H54 (cell line): Measurements from ENCODE around the gene GALNT14.

Source experiments
- DNase-seq: peaks from one replicate; pipeline ENCODE4 v3.0.0; 2011; ENCODE audit warnings: low spot score, mixed read lengths; ENCODE audit not compliant: insufficient read length
- FAIRE-seq: peaks from 3 replicates; lab custom pipeline; 2011; peaks lifted over from hg19 to GRCh38; lab: Jason Lieb, UNC
- POLR2A ChIP-seq: IDR thresholded peaks from 2 replicates; pipeline ENCODE4 v1.6.1; 2011; ENCODE audit warnings: low read depth, mild to moderate bottlenecking, low read length

The GALNT14 gene

DNA sequence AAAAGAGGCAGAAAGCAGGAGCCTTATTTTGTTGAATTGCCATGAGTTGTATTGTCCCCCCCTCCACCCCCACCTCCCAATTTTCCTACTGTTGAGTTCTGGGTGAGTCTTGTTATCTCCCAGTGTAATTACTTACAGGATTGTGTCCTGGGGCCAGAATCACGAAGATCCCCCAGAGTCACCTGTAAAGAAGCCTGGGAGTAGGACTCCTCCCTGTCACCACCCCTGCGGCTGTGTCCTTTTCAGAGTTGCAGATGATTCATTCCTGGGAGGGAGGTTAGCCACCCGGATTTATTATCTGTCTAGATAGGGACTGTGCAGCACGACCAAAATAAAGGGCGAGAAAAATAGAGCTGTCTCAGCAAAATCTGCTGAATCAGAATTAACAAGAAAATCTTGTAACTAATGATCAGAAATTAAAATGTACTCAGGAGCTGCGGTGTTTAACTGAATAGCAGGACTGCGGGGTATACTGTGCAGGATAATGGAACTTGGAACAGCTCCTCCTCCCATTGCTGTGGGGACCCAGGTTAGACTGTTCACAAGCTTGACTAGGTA, 249.3 kb downstream of the GALNT14 start:
- no peak for DNase-seq
- FAIRE-seq = no peak

DNA sequence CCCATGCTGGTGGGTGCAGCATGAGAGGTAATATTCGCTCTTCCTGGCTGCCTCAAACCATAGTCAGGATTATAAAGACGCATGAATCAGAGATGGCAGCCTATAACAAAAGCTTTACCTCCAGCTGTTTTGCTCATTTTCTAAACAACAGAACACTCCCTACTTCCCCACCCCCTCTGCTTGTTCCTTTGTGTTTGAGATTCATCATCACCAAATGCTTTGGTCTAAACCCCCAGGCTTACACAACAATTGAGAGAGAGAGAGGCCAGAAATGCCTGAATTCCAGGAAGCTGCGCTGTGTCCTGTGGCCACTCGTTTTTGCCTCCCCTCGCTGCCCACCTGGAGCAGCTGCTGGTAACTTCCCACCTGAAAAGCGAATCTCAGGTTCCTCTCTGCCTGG, 252.2 kb downstream of the GALNT14 start:
- FAIRE-seq = no peak
- no peak for DNase-seq
- TF ChIP-seq POLR2A = no peak

More for the DNA sequence above, 249.3 kb downstream of the GALNT14 start:
- TF ChIP-seq POLR2A = no peak

DNA sequence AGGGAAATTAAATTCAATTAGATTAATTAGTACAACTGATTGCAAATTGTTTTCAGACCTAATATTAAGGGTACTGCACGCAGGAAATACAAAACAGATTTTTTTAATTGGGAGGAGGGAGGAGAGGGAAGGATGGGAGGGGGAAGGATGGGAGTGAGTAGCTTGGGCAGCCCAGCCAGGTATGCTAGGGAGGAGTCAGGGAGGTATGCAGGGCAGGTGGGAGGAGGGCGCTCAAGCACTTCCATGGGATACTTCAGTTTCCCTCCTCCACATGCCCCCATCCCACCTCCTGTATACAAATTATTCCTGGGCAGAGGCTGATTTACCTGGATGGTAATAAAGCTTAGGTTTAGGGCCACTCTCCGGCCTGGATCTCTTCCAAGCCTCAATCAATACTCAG, 254.4 kb downstream of the GALNT14 start:
- FAIRE-seq (no peak), DNase-seq (no peak)
- no peak for TF ChIP-seq POLR2A

DNA sequence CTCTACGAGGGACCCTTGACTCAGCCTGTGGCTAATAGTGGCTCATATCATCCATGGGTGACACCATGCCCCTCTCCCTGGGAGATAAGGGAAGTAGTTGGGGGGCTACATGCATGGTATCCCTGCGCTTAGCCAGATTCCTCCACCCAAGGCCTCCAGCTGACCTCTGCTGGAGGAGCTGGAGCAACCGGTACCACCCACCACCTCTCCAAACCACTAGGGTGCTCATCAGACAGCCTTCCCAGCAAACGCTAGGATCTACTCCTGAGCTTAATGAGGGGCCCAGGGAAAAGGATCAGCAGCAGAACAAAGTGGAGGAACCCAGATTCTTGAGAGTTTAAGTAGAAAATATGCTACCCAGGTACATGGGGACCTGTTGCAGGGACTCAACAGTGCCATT, 255.1 kb downstream of the GALNT14 start:
- no peak for TF ChIP-seq POLR2A
- DNase-seq = no peak
- FAIRE-seq = no peak

DNA sequence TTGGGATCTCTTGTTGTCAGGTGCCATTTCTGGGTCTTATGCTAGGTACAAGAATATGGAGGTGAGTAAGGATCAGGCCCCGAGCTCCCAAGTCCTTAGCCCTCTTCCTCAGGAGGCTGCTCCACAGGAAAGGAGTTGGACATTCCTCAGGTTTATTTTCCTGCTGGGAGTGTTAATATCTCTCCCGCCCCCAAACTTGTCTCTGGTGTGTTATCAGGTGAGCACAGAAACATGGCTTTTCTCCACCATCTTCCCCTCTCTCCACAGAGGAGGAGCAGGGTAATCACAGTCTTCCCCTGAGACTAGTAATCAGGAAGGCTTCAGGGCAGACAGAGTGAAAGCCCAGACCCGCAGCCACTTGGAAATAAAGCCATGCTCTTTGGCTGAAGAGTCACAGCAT, 257.7 kb downstream of the GALNT14 start:
- no peak for TF ChIP-seq POLR2A
- no peak for FAIRE-seq
- no peak for DNase-seq

DNA sequence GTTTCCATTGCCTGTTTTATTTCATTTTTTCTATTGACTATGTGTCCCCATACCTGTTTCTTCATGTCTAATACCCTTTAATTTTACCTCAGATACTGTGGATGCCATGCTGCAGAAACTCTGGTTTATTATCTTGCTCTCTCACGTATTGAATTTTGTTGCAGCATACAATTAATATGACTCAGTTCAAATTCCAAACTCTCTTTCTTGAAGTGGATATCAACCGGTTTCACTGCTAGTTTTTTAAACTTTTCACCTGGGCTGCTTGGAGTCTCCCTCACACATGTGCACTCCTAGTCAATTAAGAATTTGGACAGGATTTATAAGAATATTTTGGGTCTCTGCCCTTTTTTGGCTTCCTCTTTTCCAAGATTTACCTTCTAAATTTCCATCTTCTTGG, 260.4 kb downstream of the GALNT14 start:
- FAIRE-seq (no peak), DNase-seq (no peak)
- no peak for TF ChIP-seq POLR2A

DNA sequence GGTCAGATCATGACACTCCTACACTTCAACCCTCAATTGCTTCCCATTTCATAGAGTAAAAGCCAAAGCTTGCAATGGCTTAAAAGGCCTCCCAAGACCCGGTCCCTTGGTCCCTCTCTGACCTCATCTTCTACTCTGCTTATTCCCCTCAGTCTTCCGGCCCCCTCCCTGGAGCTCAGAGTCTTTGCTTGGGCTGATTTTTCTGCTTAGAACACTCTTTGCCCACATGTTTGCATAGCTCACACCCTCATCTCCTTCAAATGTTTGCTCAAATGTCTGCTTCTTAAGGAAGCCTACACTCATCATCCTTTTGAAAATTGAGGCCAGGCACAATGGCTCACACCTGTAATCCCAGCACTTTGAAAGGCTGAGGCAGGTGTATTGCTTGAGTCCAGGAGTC, 265.4 kb downstream of the GALNT14 start:
- DNase-seq (no peak), FAIRE-seq (no peak)
- TF ChIP-seq POLR2A = no peak

DNA sequence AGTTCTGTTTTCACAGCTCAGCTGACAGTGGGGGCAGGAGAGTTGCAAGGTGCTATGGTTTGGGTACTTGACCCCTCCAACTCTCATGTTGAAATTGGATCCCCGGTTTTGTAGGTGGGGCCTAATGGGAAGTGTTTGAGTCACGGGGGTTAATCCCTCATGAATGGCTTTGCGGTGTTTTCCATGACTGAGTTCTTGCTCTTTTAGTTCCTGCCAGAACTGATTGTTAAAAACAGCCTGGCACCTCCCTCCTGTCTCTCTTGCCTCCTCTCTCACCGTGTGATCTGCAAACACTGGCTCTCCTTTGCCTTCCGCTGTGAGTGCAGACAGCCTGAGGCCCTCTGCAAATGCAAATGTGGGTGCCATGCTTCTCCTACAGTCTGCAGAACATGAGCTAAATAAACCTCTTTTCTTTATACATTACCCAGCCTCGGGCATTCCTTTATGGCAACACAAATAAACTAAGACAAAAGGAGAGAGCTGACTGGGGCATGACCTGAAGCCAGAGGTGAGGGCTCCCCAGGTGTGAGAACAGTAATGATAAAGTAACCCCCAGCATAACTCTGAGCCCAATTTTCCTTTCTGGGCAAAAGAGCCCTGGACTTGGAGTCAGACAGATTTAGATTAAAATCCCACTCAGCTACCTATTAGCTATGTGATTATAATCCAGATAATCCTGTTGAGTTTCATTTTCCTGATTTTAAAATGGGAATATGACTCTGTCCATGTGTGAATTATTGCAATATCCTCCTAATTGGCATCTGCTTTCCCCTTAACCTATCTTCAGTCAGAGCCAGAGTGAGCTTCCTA, 266.1 kb downstream of the GALNT14 start:
- FAIRE-seq = no peak
- no peak for TF ChIP-seq POLR2A
- no peak for DNase-seq

DNA sequence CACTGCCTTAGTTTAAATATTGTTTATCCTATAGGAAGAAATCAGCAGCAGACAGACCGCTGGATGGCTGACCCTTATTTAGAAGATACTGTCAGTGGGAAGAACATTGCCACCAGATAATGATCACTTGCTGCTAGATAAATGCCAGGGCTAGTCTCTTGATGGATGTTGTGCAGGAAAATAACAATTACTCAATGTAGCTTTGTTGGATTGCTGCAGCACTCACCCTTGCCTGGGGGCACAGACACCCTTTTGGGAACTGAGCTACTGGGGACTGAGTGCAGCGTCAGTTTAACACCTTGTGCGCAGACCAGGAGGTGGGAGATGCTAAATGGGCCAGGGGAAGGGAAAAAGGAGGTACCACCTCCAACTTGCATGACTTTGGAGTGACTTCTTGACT, 266.8 kb downstream of the GALNT14 start:
- TF ChIP-seq POLR2A = no peak
- FAIRE-seq = no peak
- DNase-seq = no peak

DNA sequence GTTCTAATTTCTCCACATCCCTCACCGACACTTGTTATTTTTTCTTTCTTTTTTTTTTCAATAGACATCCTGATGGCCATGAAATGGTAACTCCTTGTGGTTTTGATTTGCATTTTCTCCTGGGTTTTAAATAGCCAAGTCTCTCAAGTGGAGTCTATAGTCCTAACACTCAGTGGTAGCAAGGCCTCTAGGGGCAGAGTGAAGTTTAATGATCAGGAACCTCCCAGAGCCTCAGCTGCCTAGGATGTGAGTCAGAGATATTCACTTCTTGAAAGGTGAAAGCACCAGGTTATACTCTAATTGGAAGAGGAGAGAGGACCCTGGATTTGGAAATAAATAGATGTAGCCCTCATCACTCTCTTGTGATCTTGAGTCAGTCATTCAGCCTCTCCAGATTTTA, 268.3 kb downstream of the GALNT14 start:
- DNase-seq (no peak), FAIRE-seq (no peak)
- no peak for TF ChIP-seq POLR2A

DNA sequence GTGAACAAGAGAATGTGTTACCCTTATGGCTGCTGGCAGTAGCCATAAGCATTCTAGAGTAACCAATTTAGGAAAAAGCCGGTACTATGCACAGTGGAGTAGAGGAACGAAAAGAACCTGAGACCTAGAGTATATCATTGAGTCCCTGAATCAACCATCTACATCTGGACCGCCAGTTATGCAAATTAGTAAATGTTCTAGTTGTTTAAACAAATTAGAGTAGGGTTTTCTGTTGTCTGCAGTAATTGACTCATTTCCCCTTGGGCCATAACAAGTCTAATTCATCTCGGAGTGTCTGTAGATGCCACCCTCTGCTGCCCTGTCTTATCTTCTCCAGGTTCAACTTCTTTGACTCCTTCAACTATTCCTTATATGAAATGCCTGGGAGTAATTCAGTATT, 270.9 kb downstream of the GALNT14 start:
- FAIRE-seq = no peak
- no peak for TF ChIP-seq POLR2A
- no peak for DNase-seq

DNA sequence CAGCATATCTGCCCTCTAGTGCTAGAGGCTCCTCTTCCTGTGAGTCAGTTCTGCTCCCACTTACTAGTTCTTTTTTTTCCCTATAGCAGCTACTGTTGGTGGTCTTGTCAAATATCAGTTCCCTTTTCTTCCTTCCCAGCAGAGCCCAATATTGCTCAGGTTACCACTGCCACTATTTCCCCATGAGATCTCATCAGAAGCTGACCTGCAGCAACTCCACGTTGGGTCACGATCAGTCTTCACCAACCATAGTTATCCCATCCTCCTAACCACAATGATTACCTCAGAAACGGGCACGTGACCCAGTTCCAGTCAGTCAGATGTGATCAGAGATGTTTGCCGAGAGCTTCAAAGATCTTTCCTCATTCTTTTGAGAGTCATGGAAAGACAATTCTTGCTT, 271.3 kb downstream of the GALNT14 start:
- TF ChIP-seq POLR2A = no peak
- DNase-seq (no peak), FAIRE-seq (no peak)

DNA sequence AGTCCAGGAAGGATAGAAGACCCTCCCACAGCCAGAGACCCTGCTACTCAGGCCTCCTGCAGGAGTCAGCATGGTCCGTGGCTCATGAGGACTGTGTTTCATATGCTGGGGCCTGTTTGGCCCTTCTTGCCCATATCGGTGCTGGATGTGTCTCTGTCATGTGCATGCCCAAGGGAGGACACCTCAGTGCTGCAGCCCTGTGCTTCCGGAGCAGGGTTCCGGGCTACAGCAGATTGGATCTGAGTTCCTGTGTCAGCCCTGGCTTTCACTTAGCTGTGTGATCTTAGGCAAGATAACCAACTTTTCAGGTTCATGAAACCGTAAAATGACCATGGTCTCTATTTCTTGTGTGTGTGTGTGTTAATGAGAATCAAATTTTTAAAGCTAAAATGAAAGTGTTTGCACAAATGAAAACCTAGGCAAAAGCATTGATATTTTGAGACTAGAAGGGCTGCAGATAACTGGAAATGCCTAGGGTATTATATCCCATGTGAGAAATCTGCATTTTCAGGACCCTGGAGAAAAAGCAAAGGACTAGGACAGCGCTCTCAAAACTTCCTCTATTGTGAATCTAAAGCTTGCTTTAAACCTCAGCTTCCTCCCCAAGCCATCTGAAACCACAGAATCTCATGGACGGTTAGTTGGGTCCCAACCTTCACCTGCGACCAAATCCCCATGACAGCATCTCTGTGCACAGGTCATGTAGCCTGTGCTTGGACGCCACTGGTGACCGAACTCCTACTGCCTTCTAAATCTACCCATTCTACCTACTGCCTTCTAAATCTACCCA, 272.2 kb downstream of the GALNT14 start:
- no peak for TF ChIP-seq POLR2A
- FAIRE-seq (no peak), DNase-seq (no peak)

DNA sequence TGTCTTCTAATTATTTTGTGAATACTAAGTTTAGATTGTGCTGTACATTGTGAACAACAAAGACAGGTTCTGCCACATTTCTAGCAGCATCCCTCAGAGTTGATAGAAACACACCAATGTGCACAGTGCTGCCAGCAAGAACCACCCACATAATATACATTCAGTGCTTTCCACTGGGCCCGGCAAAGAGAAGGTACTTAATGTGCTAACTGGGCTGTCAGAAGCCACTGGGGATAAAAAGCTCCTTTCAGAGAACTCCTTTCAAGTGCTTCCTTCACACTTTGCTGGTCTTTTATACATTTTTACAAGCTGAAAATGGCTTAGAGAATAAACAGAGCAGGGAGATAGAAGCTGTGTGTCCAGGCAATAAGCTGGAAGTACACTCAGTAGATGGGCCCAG, 273.0 kb downstream of the GALNT14 start:
- FAIRE-seq (no peak), DNase-seq (no peak)
- no peak for TF ChIP-seq POLR2A

DNA sequence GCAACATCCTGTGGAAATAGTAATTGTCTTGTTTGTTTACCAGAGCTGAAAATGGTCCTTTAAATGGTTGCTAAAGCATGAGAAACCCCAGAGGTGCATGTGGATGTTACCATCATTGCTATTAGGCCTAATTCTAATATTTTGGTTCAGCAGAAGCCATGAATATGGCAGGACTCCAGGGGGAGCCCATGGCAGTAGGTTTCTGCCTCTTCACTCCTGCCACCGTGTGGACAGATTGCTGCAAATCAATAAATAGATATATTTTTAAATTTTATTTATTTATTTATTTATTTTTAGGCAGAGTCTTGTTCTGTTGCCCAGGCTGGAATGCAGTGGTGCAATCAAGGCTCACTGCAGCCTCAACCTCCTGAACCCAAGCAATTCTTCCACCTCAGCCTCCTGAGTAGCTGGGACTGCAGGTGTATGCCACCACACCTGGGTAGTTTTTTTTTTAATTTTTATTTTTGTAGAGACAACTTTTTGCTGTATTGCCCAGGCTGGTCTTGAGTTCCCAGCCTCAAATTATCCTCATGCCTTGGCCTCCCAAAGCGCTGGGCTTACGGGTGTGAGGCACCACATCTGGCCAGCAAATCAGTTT, 276.1 kb downstream of the GALNT14 start:
- TF ChIP-seq POLR2A = no peak
- FAIRE-seq (no peak), DNase-seq (peak; percentile 20)
